Measurements from ENCODE around the gene PTPRG.

DNA sequence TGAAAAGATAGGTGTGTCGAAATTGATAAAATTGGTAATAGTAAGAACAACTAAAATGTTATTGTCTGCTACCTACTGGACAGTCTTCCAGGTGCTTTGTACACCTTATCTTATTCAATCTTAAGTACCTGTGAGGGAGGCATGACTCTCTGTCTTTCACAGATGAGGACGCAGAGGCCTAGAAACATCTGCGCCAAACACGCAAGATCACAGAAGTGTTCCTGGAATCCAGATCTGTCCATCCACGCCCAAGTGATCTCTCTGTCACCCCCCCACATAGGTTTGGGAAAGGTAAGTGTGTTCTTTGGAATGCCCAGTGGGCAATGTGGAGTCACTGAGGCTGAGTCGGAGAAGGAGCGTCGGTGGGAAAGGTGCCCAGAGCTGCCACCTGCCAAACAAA is 34.4 kb upstream of the PTPRG start:
- TF ChIP-seq, protein P1, sequence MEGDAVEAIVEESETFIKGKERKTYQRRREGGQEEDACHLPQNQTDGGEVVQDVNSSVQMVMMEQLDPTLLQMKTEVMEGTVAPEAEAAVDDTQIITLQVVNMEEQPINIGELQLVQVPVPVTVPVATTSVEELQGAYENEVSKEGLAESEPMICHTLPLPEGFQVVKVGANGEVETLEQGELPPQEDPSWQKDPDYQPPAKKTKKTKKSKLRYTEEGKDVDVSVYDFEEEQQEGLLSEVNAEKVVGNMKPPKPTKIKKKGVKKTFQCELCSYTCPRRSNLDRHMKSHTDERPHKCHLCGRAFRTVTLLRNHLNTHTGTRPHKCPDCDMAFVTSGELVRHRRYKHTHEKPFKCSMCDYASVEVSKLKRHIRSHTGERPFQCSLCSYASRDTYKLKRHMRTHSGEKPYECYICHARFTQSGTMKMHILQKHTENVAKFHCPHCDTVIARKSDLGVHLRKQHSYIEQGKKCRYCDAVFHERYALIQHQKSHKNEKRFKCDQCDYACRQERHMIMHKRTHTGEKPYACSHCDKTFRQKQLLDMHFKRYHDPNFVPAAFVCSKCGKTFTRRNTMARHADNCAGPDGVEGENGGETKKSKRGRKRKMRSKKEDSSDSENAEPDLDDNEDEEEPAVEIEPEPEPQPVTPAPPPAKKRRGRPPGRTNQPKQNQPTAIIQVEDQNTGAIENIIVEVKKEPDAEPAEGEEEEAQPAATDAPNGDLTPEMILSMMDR (conservative IDR thresholded peaks at IDR 0.05; ENCODE audit: low read depth, low read length): no peak
- TF ChIP-seq EZH2 (IDR thresholded peaks at IDR 0.05; ENCODE audit: borderline replicate concordance, low read depth, low read length, poor library complexity, severe bottlenecking): no peak
